Gastrocnemius medialis (tissue), 4 donors: ENCODE data around the gene TRAPPC5. TPM values are rescaled to one million over a fixed set of nuclear protein-coding genes. Genes with fewer than 3 reads are reported as not detected.

ENCODE experiments used
- ATAC-seq, 2 donors: fragments of 150-250 bp; one replicate each; pipeline ENCODE4 v1.9.1; 2016
- DNase-seq, 2 donors: peaks; one replicate each; pipeline ENCODE4 v3.0.0-alpha.2; 2019
- H3K27ac ChIP-seq, 4 donors: fragments of 200-600 bp; sonication (generic); 1 replicate in 1 of 4; 2 replicates in 3 of 4; pipeline ENCODE4 v1.5.1; 2016 to 2018; ENCODE audit warnings: mild to moderate bottlenecking in 2 of 4, moderate library complexity in 1 of 4
- H3K27me3 ChIP-seq, 3 donors: fragments of 200-600 bp; sonication (generic) in 2 of 3; 1 replicate in 1 of 3; 2 replicates in 2 of 3; pipeline versions ENCODE4 v1.5.1 to v1.6.0; 2016 to 2019; ENCODE audit warnings: mild to moderate bottlenecking in 1 of 3, moderate library complexity in 1 of 3
- H3K36me3 ChIP-seq, 2 donors: fragments of 200-600 bp; sonication (generic) in 1 of 2; one replicate each; pipeline ENCODE4 v1.5.1; 2017 to 2018
- H3K4me1 ChIP-seq, 2 donors: fragments of 200-600 bp; sonication (generic) in 1 of 2; one replicate each; pipeline ENCODE4 v1.5.1; 2016 to 2017; ENCODE audit warnings: mild to moderate bottlenecking in 2 of 2
- H3K4me3 ChIP-seq, 4 donors: fragments of 200-600 bp; sonication (generic) in 3 of 4; 1 replicate in 1 of 4; 2 replicates in 3 of 4; pipeline ENCODE4 v1.5.1; 2016 to 2019; ENCODE audit warnings: mild to moderate bottlenecking in 2 of 4
- H3K9me3 ChIP-seq, 3 donors: fragments of 200-600 bp; sonication (generic) in 2 of 3; 1 replicate in 1 of 3; 2 replicates in 2 of 3; pipeline ENCODE4 v1.5.1; 2016 to 2019
- POLR2A ChIP-seq, 2 donors: fragments of 450-650 bp; IDR thresholded peaks; one replicate each; pipeline ENCODE4 v1.6.1; 2017; ENCODE audit warnings: antibody characterized with exemption in 2 of 2, mild to moderate bottlenecking in 2 of 2, moderate library complexity in 2 of 2
- in situ Hi-C, 4 donors: fragments of 200-750 bp; cut with MboI; loops; one replicate each; pipeline versions ENCODE4 v1.15.0 to v1.8.0; 2017; ENCODE audit warnings: low sequenced_read_pairs in 4 of 4
- intact Hi-C: fragments of 100-400 bp; cut with DNase I; formaldehyde crosslinking; loops from one replicate; pipeline ENCODE4 v1.15.1; 2023; ENCODE audit warnings: low total_unique reads
- total RNA-seq, 4 donors: library from RNA; depleted of rRNA; stranded (reverse); fragments of >200 nt; gene quantifications; one replicate each; pipeline versions ENCODE4 v1.1.0 to v1.2.3, GENCODE V29; 2016
- TF ChIP-seq, protein P1 (sequence below), 5 experiments: fragments of 450-650 bp in 3 of 5; fragments of 200-600 bp in 2 of 5; sonication (generic) in 2 of 5; IDR thresholded peaks in 4 of 5; conservative IDR thresholded peaks in 1 of 5; 1 replicate in 4 of 5; 2 replicates in 1 of 5; pipeline ENCODE4 v1.5.1; 2016 to 2019; ENCODE audit warnings: antibody characterized with exemption in 5 of 5, mild to moderate bottlenecking in 3 of 5, moderate library complexity in 3 of 5

Gene TRAPPC5
- total RNA-seq, 4 donors from 2014 or later, result 109 to 146 (median 126) TPM

DNA sequence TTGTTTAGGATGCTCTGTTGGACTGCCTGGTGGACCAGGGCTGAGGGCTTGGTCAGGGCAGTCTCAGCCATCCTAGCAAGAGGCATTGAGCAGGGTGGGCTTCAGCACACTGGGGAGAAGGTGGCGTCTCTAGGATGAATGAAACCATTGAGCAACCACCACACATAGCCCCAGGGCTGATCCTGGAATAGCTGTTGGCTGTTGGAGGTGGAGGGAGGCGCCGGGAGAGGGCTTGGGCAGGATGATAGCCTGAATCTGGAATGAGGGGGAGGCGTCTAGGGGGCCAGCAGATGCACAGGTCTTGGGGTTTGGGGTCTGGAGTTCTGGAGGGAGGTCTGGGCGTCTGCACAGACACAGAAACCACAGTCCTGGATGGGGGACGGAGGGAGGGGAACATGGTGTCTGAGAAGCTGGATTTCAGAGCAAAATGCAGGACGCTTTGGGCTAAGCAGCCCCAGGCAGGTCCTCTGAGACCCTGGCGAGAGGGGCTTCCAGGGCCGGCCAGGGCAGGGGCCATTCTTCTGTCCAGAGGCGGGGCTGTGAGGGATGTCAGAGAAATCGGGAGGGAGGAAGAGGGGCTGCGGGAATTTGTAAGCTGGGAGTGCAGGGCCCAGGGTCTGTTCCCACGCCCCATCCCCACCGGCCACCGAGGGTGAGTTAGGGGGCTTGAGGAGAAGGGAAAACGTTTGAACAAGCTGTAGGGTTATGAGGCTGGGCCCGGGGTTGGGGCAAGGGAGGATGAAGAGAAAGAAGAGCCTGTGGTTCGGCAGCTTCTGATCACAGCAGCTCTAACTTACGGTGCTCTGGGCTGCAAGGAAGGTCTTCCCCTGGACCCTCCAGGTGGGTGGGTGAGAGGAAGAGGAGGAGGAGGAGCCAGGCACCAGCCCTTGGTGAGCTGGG lies 5.2 kb downstream of the TRAPPC5 start:
- Histone ChIP-seq H3K27me3 (peaks cover 3 to 16% (median 8%) of the 10 kb centered on the region in 3 donors), H3K4me3 (no peak overlapping the region), H3K4me1 (peaks cover 4 to 9% of the 10 kb centered on the region in 2 donors), H3K27ac (no peak overlapping the region), H3K36me3 (peaks cover 0 to 22% of the 10 kb centered on the region in 2 donors), H3K9me3 (no peaks in the 10 kb centered on the region)
- in situ Hi-C loops, result no loop called here
- ATAC-seq, result no peak
- intact Hi-C loops, result loop anchor here (10.0 kb wide), 1 partner anchor 331 kb away; no protein-coding TSS in a partner anchor
- DNase-seq, result no peak
- TF ChIP-seq, protein P1, sequence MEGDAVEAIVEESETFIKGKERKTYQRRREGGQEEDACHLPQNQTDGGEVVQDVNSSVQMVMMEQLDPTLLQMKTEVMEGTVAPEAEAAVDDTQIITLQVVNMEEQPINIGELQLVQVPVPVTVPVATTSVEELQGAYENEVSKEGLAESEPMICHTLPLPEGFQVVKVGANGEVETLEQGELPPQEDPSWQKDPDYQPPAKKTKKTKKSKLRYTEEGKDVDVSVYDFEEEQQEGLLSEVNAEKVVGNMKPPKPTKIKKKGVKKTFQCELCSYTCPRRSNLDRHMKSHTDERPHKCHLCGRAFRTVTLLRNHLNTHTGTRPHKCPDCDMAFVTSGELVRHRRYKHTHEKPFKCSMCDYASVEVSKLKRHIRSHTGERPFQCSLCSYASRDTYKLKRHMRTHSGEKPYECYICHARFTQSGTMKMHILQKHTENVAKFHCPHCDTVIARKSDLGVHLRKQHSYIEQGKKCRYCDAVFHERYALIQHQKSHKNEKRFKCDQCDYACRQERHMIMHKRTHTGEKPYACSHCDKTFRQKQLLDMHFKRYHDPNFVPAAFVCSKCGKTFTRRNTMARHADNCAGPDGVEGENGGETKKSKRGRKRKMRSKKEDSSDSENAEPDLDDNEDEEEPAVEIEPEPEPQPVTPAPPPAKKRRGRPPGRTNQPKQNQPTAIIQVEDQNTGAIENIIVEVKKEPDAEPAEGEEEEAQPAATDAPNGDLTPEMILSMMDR (IDR thresholded peaks at IDR 0.05 in 4 of 5, conservative IDR thresholded peaks at IDR 0.05 in 1 of 5), result no peak
- TF ChIP-seq POLR2A (IDR thresholded peaks at IDR 0.05), result no peak

DNA sequence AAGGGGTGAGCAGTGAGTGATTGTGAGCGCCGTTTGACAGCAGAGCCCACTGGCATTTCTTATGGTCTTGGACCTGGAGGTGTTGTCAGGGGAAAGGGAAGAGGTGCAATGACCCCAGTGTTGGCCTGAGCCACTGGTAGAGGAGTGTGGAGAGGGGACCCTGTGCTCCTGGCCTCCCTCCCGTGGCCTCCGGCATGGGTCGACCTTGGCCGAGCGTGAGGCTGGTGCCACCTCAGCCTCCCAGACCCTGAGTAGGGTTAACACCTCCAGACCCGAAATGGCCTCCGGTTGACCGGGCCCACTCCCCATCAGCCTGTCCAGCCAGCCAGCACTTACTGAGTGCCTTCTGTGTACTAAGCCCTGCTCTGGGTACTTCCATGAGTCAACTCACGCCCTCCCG lies 6.5 kb downstream of the TRAPPC5 start:
- in situ Hi-C loops (no loop called here), intact Hi-C loops (loop anchor here (10.0 kb wide), 1 partner anchor 332 kb away; no protein-coding TSS in a partner anchor)
- ATAC-seq (no peak), DNase-seq (no peak)
- Histone ChIP-seq H3K27ac (no peak overlapping the region), H3K27me3 (peaks cover 3 to 16% (median 12%) of the 10 kb centered on the region in 3 donors), H3K4me1 (no peaks in the 10 kb centered on the region), H3K36me3 (peaks cover 0 to 22% of the 10 kb centered on the region in 2 donors), H3K4me3 (no peak overlapping the region), H3K9me3 (no peaks in the 10 kb centered on the region)
- TF ChIP-seq, protein P1 (IDR thresholded peaks at IDR 0.05 in 4 of 5, conservative IDR thresholded peaks at IDR 0.05 in 1 of 5), result no peak
- no peak for TF ChIP-seq POLR2A (IDR thresholded peaks at IDR 0.05)

DNA sequence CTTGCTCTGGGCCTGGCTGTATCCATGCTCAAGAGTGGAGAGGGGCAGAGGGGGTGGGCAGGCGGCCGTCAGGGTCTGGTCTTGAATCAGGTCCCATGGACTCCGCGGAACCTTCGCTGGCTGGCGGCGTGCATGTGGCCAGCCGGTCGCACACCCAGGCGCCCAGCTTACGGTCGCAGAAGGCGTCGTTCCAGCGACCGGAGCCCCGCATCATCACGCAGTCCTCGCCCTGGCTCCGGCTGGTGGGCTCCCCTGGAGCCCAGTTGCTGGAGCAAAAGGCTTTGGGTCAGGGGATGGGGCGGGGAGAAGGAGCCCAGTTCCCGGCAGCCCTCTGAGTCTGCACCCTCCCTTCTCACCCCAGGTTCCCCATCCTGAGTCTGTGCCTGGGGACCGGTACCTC lies 8.5 kb downstream of the TRAPPC5 start:
- Histone ChIP-seq H3K27ac (no peak overlapping the region), H3K36me3 (peaks cover 0 to 4% of the 10 kb centered on the region in 2 donors), H3K9me3 (no peaks in the 10 kb centered on the region), H3K27me3 (peaks cover 3 to 16% (median 12%) of the 10 kb centered on the region in 3 donors), H3K4me3 (no peak overlapping the region), H3K4me1 (no peaks in the 10 kb centered on the region)
- TF ChIP-seq, protein P1 (IDR thresholded peaks at IDR 0.05 in 4 of 5, conservative IDR thresholded peaks at IDR 0.05 in 1 of 5), result no peak
- in situ Hi-C loops (no loop called here), intact Hi-C loops (loop anchor here (10.0 kb wide), 1 partner anchor 334 kb away; no protein-coding TSS in a partner anchor)
- no peak for ATAC-seq
- no peak for DNase-seq

DNA sequence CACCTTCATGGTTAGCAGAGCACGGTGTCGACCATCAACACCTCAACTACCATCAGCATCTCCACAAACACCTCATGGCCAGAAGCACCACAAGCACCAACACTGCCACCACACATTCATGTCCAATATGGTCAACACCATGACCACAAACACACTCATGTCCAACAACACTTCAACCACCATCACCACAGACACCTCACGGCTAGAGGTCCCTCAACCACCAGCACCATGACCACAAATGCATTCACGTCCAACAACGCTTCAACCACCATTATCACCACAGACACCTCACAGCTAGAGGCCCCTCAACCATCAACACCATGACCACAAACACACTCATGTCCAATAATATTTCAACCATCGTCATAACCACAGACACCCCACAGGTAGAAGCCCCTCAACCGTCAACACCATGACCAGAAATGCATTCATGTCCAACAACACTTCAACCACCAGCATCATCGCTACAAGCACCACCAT lies 10.2 kb downstream of the TRAPPC5 start:
- no peaks in the 10 kb centered on the region for H3K9me3 ChIP-seq
- DNase-seq (no peak), ATAC-seq (no peak)
- no peaks in the 10 kb centered on the region for H3K36me3 ChIP-seq
- in situ Hi-C loops, result no loop called here
- peaks cover 3 to 16% (median 16%) of the 10 kb centered on the region in 3 donors for H3K27me3 ChIP-seq
- H3K27ac ChIP-seq, result no peak overlapping the region
- no peaks in the 10 kb centered on the region for H3K4me1 ChIP-seq
- intact Hi-C loops, result no loop called here
- no peak overlapping the region for H3K4me3 ChIP-seq
- TF ChIP-seq POLR2A (IDR thresholded peaks at IDR 0.05), result no peak
- TF ChIP-seq, protein P1 (IDR thresholded peaks at IDR 0.05 in 4 of 5, conservative IDR thresholded peaks at IDR 0.05 in 1 of 5), result no peak
